Hematopoietic multipotent progenitor cell (in vitro differentiated cells): ENCODE results near the gene TMEM184A. TPM values are rescaled to one million over a fixed set of nuclear protein-coding genes. Genes with fewer than 3 reads are reported as not detected.

Experiments
- DNase-seq, 3 donors: peaks; one replicate each; pipeline ENCODE4 v3.0.0-alpha.2; 2011 to 2015; ENCODE audit warnings: low read depth in 2 of 3, low spot score in 2 of 3
- total RNA-seq: library from RNA; depleted of rRNA; stranded (reverse); fragments of >200 nt; gene quantifications from one replicate; pipeline ENCODE4 v1.2.3, GENCODE V29; 2012

The TMEM184A gene
- total RNA-seq, 1 donor = 0.27 TPM

GRCh38 chr7:1569016-1569415, 13.0 kb upstream of the TMEM184A start:
- DNase-seq = no peak

- DNase-seq = no peak
Measured at GRCh38 chr7:1567896-1568510, 12.0 kb upstream of the TMEM184A start.

- DNase-seq = no peak
Measured at GRCh38 chr7:1567049-1567771, 11.2 kb upstream of the TMEM184A start.

GRCh38 chr7:1566687-1567048, 10.7 kb upstream of the TMEM184A start:
- DNase-seq = no peak

DNA sequence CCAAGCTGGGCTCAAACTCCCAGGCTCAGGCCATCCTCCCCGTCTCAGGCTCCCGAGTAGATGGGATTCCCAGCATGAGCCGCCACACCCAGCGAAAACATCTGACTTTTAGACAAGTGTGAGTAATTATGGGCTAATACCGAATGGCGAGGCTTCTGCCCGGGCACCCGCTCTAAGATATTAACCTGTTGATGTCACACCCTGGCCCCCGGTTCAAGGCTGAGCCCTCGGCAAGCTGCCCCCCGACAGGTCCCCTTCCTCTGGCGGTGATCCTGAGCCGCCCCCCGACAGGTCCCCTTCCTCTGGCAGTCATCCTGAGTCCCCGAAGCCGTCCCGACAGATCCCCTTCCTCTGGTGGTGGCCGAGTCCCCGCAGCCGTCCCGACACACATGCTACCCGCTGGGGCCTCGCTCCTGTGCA, 8.6 kb upstream of the TMEM184A start:
- peak in 1 of 3 donors; percentile 26 for DNase-seq

DNA sequence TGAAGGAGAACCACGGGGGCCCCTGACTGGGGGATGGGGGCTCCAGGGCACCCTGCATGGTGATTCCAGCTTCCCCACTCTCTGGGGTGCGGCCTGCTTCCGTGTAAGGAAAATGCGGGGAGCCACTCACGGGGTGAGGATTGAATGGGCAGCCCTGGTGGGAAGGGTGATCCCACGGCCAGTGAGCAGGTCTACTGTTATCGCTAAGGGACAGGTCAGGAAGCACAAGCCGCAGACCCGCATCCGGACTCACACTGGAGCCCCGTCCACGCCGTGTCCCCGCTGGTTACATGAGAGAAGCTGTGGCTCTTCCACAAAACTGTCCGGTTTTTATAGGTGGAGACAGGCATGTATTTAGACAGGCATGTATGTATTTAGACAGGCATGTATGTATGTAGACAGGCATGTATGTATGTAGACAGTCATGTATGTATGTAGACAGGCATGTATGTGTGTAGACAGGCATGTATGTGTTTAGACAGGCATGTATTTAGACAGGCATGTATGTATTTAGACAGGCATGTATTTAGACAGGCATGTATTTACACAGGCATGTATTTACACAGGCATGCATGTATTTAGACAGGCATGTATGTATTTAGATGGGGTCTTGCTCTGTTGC, 8.1 kb upstream of the TMEM184A start:
- peak in 2 of 3 donors; percentile 72 to 82 for DNase-seq

DNA sequence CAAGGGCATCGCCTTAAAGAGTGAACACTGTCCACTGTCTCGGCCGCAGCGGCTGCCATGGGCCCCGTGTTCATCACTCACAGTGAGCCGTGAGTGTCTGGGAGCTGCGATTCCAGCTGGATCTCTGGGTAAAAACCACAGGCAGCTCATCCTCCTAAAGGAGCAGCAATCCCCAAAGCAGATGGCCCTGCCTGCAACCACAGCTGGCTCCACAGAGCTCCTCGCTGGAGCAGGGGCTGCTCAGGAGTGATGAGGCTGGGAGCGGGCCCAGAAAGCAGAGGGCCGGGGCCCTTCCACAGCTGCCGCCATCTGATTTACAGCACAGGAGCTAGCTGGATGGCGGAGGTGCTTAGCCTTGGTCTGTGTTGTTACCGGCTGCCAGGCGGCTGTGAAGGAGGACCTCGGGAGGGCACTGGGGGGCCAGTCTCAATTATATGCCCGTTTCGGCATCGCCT, 6.6 kb upstream of the TMEM184A start:
- no peak for DNase-seq

DNA sequence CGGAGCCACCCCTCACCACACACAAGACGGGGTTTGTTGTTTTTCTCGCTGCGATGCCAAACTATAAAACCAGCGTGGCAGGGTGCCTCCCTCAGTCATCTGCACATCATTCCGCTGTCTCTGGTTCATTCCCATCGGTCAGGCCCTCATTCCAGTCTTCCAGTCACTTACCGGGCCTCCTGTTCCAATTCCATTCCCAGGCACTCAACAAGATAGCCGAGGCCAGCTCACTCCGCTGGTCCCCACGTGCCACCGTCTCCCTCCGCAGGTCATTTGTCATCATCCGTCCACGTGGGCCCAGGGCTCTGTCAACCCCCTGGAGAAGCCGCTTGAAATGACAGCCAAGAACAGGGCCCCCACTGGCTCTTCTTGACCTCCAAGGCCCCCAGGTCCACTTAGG, 6.1 kb upstream of the TMEM184A start:
- DNase-seq = no peak

- no peak for DNase-seq
Measured at GRCh38 chr7:1561036-1561940, 5.3 kb upstream of the TMEM184A start.

DNA sequence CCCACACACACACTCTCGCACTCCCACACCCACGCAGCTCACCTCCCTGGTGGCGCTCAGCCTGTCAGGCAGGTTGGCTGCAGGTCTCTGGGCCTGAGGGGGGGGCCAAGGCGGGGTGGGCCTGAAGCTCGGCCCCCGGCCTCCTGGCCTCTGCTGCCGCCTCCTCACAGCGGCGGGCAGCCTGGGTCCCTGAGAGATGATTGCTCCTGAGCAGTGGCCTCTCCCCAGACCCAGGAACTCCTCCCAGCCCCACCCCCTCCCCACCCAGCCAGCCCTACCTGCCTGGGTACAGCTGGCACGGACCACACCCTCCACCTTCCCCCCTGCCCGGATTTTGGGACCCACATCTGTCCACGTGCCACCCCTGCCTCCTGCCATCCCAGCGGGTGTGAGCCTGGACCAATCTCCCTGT, 4.6 kb upstream of the TMEM184A start:
- no peak for DNase-seq

GRCh38 chr7:1559626-1560590, 3.9 kb upstream of the TMEM184A start:
- no peak for DNase-seq

- no peak for DNase-seq
Measured at GRCh38 chr7:1558841-1559625, 3.0 kb upstream of the TMEM184A start.

DNA sequence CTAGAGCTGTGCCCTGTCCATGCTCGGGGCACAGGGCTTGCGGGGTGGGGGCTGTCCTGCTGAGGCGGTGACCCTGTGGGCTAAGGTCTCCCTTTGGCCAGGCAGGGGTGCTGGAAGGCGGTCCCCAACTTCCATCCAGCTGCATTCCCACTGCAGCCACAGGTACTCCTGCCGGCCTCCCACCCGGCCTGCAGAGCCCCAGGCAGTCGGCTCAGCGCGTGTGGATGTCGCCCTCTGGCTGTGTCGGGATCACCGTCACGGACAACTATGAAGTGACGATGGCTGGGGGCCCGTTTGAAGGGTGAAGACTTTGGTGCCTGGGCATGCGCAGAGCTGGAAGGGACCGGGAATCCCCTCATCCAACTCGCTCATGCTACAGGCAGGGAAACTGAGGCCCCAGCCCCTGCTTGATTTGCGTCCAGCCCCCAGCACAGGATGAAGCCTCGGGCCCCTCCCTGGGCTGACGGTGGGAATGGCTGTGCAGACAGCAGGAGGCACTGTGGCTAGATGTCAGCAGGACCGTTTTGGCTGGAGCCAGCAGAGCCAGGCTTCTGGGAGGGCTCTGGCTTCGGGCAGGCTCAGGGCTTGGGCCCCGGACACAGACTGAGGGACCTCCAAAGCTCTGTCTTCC, 2.3 kb upstream of the TMEM184A start:
- DNase-seq = peak in 2 of 3 donors; percentile 26 to 36

DNA sequence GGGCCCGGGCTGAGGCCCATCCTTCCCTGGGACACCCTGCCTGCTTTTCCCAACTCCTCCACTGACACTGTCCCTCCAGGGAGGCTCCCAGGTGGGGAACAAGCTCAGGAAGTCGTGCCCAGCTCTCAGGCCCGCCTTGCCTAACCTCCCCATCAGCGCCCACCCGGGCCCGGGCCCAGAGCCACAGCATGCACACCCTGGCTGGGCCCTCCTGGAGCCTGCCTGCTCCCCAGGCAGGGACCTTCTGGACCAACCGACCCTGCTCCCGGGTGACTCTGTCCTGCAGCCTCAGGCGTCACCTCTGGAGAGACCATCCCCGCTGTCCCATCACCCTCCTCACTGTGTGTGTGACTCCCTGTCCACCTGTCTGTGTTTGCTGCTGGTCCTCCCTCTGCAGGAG, 1.8 kb upstream of the TMEM184A start:
- no peak for DNase-seq

- no peak for DNase-seq
Measured at GRCh38 chr7:1557006-1557405, 1.0 kb upstream of the TMEM184A start.

- no peak for DNase-seq
Measured at GRCh38 chr7:1555046-1555812, 776 bp downstream of the TMEM184A start.

- DNase-seq = no peak
Measured at GRCh38 chr7:1554333-1555045, 1.5 kb downstream of the TMEM184A start.
